HepG2 (cell line): Measurements from ENCODE around the gene DNMT1. TPM values are rescaled to one million over a fixed set of nuclear protein-coding genes. Genes with fewer than 3 reads are reported as not detected.

Experiments
- CHD2 ChIP-seq: IDR thresholded peaks from 2 replicates; pipeline ENCODE4 v1.6.1; 2011; ENCODE audit warnings: low read depth, low read length, improper control_type of control experiment
- CREM ChIP-seq, 2 experiments: sonication (generic) in 1 of 2; formaldehyde crosslinking in 1 of 2; IDR thresholded peaks; 2 replicates each; pipeline versions ENCODE4 v1.4.0 to v1.6.1; 2016 to 2020; ENCODE audit warnings: antibody characterized with exemption in 1 of 2, mild to moderate bottlenecking in 1 of 2, missing genetic modification reagents in 1 of 2
- HNF4G ChIP-seq, 2 experiments: sonication (generic) in 1 of 2; formaldehyde crosslinking in 1 of 2; IDR thresholded peaks; 2 replicates each; pipeline versions ENCODE4 v1.4.0 to v1.6.1; 2011 to 2020; ENCODE audit warnings: borderline replicate concordance in 2 of 2, low read depth in 2 of 2, mild to moderate bottlenecking in 2 of 2, low read length in 1 of 2, missing genetic modification reagents in 1 of 2, moderate library complexity in 1 of 2
- PAX8 ChIP-seq: sonication (generic); formaldehyde crosslinking; IDR thresholded peaks from 2 replicates; pipeline ENCODE4 v1.8.0; 2022; ENCODE audit warnings: mild to moderate bottlenecking, missing genetic modification reagents, borderline replicate concordance
- SMAD3 ChIP-seq: sonication (generic); formaldehyde crosslinking; IDR thresholded peaks from 2 replicates; pipeline ENCODE4 v1.4.0; 2020; ENCODE audit warnings: missing genetic modification reagents
- ZBTB42 ChIP-seq: sonication (generic); formaldehyde crosslinking; IDR thresholded peaks from 2 replicates; pipeline ENCODE4 v1.5.0; 2020; ENCODE audit warnings: mild to moderate bottlenecking, missing genetic modification reagents
- polyA plus RNA-seq, 8 experiments: library from polyadenylated mRNA; depleted of rRNA in 3 of 8; stranded (reverse) in 7 of 8; unstranded in 1 of 8; fragments of >200 nt; fragmentation: Illumina TruSeq in 4 of 8; extraction: Trizol in 4 of 8; gene quantifications; 2 replicates each; pipeline versions ENCODE4 v1.2.1 to v1.2.3, GENCODE V29; 2011 to 2016; ENCODE audit warnings: low read depth in 4 of 8, missing spikeins in 1 of 8, mixed read lengths in 1 of 8; ENCODE audit not compliant: insufficient read depth in 1 of 8
- total RNA-seq, 5 experiments: library from RNA; depleted of rRNA; stranded (reverse); fragments of >200 nt; fragmentation: Illumina TruSeq; extraction: Trizol; gene quantifications; 2 replicates each; pipeline ENCODE4 v1.2.3, GENCODE V29; 2016; ENCODE audit warnings: low read depth in 1 of 5
- TF ChIP-seq, protein P1 (sequence below): sonication (generic); formaldehyde crosslinking; IDR thresholded peaks from 2 replicates; pipeline ENCODE4 v1.4.0; 2020; ENCODE audit warnings: low read depth, missing genetic modification reagents
- TF ChIP-seq, protein P2 (sequence below): sonication (generic); formaldehyde crosslinking; IDR thresholded peaks from 2 replicates; pipeline ENCODE4 v1.8.0; 2022; ENCODE audit warnings: low read depth, missing genetic modification reagents
- TF ChIP-seq, protein P3 (sequence below): sonication (generic); formaldehyde crosslinking; IDR thresholded peaks from 2 replicates; pipeline ENCODE4 v1.4.0; 2020; ENCODE audit warnings: missing genetic modification reagents
- TF ChIP-seq, protein P4 (sequence below): sonication (generic); formaldehyde crosslinking; IDR thresholded peaks from 2 replicates; pipeline ENCODE4; 2020; ENCODE audit warnings: missing genetic modification reagents, mild to moderate bottlenecking, borderline replicate concordance
- TF ChIP-seq, protein P5 (sequence below): IDR thresholded peaks from 2 replicates; pipeline ENCODE4 v1.6.1; 2016; ENCODE audit warnings: missing compliant biosample characterization, missing genetic modification reagents, borderline replicate concordance
- TF ChIP-seq, protein P6 (sequence below): IDR thresholded peaks from 2 replicates; pipeline ENCODE4 v1.6.1; 2016; ENCODE audit warnings: mild to moderate bottlenecking

DNMT1 gene
- total and polyA plus RNA-seq, 2 of the 13 experiments (the other 11 are each of a cell fraction or from before 2014, with no cell fraction given), result 31.2 to 91.1 TPM

DNA sequence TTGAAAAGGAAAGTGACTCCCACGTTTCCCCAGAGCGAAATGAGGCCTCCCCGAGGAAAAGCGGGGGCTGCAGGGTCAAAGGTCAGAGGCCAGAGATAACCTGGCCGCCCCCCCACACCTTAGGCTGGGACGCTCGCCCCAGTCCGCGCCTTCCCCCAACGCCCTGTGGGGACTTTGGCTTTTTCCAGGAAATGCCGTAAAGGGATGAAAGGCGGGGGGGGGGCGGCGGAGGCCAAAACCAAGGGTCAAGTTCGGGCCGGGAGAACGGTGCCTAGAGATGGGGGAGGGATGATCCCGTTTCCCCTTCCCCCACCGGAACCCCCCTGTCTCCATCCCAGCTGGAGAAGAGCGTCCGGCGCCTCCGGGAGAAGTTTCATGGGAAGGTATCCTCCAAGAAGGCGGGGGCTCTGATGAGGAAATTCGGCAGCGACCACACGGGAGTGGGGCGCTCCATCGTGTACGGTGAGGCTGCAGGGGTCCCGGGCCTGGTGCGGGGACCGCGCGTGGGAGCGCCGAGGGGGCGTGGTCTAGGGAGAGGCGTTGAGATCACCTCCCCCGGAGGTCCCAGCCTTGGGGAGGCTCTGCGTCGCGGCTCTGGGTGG, 108.1 kb downstream of the DNMT1 start (continued):
- TF ChIP-seq, protein P1, sequence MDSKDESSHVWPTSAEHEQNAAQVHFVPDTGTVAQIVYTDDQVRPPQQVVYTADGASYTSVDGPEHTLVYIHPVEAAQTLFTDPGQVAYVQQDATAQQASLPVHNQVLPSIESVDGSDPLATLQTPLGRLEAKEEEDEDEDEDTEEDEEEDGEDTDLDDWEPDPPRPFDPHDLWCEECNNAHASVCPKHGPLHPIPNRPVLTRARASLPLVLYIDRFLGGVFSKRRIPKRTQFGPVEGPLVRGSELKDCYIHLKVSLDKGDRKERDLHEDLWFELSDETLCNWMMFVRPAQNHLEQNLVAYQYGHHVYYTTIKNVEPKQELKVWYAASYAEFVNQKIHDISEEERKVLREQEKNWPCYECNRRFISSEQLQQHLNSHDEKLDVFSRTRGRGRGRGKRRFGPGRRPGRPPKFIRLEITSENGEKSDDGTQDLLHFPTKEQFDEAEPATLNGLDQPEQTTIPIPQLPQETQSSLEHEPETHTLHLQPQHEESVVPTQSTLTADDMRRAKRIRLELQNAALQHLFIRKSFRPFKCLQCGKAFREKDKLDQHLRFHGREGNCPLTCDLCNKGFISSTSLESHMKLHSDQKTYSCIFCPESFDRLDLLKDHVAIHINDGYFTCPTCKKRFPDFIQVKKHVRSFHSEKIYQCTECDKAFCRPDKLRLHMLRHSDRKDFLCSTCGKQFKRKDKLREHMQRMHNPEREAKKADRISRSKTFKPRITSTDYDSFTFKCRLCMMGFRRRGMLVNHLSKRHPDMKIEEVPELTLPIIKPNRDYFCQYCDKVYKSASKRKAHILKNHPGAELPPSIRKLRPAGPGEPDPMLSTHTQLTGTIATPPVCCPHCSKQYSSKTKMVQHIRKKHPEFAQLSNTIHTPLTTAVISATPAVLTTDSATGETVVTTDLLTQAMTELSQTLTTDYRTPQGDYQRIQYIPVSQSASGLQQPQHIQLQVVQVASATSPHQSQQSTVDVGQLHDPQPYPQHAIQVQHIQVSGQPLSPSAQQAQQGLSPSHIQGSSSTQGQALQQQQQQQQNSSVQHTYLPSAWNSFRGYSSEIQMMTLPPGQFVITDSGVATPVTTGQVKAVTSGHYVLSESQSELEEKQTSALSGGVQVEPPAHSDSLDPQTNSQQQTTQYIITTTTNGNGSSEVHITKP (CRISPR knock-in tag), result no peak
- TF ChIP-seq ZBTB42 (no peak), PAX8 (CRISPR knock-in tag) (no peak), HNF4G (IDR thresholded peaks at IDR 0.05; ENCODE audit: borderline replicate concordance, low read depth, low read length) (peak; percentile 76), HNF4G (CRISPR knock-in tag; IDR thresholded peaks at IDR 0.05; ENCODE audit: borderline replicate concordance, low read depth) (no peak), CHD2 (no peak), CREM (IDR thresholded peaks at IDR 0.05) (peak; percentile 73; the same call in 1 of the 2 replicates), CREM (CRISPR knock-in tag; IDR thresholded peaks at IDR 0.05) (no peak), SMAD3 (CRISPR knock-in tag) (no peak)
- TF ChIP-seq, protein P2, sequence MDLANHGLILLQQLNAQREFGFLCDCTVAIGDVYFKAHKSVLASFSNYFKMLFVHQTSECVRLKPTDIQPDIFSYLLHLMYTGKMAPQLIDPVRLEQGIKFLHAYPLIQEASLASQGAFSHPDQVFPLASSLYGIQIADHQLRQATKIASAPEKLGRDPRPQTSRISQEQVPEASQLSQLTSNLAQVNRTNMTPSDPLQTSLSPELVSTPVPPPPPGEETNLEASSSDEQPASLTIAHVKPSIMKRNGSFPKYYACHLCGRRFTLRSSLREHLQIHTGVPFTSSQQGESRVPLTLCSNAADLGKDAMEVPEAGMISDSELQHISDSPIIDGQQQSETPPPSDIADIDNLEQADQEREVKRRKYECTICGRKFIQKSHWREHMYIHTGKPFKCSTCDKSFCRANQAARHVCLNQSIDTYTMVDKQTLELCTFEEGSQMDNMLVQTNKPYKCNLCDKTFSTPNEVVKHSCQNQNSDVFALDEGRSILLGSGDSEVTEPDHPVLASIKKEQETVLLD (CRISPR knock-in tag), result peak; percentile 52; the same call in 1 of the 2 replicates
- TF ChIP-seq, protein P3, sequence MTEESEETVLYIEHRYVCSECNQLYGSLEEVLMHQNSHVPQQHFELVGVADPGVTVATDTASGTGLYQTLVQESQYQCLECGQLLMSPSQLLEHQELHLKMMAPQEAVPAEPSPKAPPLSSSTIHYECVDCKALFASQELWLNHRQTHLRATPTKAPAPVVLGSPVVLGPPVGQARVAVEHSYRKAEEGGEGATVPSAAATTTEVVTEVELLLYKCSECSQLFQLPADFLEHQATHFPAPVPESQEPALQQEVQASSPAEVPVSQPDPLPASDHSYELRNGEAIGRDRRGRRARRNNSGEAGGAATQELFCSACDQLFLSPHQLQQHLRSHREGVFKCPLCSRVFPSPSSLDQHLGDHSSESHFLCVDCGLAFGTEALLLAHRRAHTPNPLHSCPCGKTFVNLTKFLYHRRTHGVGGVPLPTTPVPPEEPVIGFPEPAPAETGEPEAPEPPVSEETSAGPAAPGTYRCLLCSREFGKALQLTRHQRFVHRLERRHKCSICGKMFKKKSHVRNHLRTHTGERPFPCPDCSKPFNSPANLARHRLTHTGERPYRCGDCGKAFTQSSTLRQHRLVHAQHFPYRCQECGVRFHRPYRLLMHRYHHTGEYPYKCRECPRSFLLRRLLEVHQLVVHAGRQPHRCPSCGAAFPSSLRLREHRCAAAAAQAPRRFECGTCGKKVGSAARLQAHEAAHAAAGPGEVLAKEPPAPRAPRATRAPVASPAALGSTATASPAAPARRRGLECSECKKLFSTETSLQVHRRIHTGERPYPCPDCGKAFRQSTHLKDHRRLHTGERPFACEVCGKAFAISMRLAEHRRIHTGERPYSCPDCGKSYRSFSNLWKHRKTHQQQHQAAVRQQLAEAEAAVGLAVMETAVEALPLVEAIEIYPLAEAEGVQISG (CRISPR knock-in tag), result peak; percentile 33
- TF ChIP-seq, protein P4, sequence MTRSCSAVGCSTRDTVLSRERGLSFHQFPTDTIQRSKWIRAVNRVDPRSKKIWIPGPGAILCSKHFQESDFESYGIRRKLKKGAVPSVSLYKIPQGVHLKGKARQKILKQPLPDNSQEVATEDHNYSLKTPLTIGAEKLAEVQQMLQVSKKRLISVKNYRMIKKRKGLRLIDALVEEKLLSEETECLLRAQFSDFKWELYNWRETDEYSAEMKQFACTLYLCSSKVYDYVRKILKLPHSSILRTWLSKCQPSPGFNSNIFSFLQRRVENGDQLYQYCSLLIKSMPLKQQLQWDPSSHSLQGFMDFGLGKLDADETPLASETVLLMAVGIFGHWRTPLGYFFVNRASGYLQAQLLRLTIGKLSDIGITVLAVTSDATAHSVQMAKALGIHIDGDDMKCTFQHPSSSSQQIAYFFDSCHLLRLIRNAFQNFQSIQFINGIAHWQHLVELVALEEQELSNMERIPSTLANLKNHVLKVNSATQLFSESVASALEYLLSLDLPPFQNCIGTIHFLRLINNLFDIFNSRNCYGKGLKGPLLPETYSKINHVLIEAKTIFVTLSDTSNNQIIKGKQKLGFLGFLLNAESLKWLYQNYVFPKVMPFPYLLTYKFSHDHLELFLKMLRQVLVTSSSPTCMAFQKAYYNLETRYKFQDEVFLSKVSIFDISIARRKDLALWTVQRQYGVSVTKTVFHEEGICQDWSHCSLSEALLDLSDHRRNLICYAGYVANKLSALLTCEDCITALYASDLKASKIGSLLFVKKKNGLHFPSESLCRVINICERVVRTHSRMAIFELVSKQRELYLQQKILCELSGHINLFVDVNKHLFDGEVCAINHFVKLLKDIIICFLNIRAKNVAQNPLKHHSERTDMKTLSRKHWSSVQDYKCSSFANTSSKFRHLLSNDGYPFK (CRISPR knock-in tag), result no peak
- TF ChIP-seq, protein P5, sequence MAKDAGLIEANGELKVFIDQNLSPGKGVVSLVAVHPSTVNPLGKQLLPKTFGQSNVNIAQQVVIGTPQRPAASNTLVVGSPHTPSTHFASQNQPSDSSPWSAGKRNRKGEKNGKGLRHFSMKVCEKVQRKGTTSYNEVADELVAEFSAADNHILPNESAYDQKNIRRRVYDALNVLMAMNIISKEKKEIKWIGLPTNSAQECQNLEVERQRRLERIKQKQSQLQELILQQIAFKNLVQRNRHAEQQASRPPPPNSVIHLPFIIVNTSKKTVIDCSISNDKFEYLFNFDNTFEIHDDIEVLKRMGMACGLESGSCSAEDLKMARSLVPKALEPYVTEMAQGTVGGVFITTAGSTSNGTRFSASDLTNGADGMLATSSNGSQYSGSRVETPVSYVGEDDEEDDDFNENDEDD, result no peak
- TF ChIP-seq, protein P6, sequence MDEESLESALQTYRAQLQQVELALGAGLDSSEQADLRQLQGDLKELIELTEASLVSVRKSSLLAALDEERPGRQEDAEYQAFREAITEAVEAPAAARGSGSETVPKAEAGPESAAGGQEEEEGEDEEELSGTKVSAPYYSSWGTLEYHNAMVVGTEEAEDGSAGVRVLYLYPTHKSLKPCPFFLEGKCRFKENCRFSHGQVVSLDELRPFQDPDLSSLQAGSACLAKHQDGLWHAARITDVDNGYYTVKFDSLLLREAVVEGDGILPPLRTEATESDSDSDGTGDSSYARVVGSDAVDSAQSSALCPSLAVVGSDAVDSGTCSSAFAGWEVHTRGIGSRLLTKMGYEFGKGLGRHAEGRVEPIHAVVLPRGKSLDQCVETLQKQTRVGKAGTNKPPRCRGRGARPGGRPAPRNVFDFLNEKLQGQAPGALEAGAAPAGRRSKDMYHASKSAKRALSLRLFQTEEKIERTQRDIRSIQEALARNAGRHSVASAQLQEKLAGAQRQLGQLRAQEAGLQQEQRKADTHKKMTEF (CRISPR knock-in tag), result 0 out of 2 replicates have a peak, but pooled peaks have one; percentile 50
